ENCODE results near the gene MRPL37.

DNA sequence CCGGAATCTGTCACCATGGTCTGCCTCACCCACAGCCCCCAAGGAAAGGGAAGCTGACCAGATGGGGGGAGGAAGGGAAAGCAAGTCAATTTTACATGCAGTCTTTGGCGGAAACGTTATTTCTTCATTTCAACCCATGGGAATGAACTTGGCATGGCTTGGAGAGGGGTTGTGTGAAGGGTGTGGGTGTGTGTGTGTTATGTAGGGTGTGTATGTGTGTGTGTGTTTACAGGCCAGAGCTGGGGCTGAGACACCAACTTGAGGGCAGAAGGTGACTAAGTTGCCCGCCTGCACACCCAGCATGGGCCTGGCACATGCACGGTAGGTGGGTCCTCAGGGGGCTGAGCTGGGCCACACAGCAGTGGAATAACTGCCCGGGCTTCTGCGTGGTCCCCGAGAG is 65.2 kb downstream of the MRPL37 start:
- TF ChIP-seq ZNF565 (CRISPR knock-in tag; conservative IDR thresholded peaks at IDR 0.05; ENCODE audit: low read depth) (no peak), ARNTL (CRISPR knock-in tag; IDR thresholded peaks at IDR 0.05; ENCODE audit: borderline replicate concordance, low read depth) (no peak), ZC3H10 (CRISPR knock-in tag; IDR thresholded peaks at IDR 0.05) (no peak), CSDC2 (CRISPR knock-in tag; IDR thresholded peaks at IDR 0.05) (no peak), RARB (CRISPR knock-in tag; IDR thresholded peaks at IDR 0.05) (no peak), ESRRG (CRISPR knock-in tag; IDR thresholded peaks at IDR 0.05) (no peak), TCF4 (CRISPR knock-in tag; IDR thresholded peaks at IDR 0.05; ENCODE audit: borderline replicate concordance) (no peak)
